NT2/D1 (cell line): ENCODE results near the gene ZDHHC5.
"Not testable (repeated sequence)": the region's sequence is repeated elsewhere in the genome, so short reads cannot be mapped to it uniquely, and the experiment has no call there.

ENCODE experiments used
- DNase-seq: peaks from one replicate; pipeline ENCODE4 v3.0.0-alpha.2; 2011; ENCODE audit warnings: low read depth, low spot score
- H3K27me3 ChIP-seq: 2 replicates; pipeline ENCODE4 v1.6.0; 2011; ENCODE audit warnings: mild to moderate bottlenecking; ENCODE audit not compliant: insufficient read length, insufficient read depth
- H3K36me3 ChIP-seq: 2 replicates; pipeline ENCODE4 v1.6.1; 2011; ENCODE audit warnings: mild to moderate bottlenecking, low read length, mixed read lengths; ENCODE audit not compliant: insufficient read depth, insufficient read length
- H3K4me1 ChIP-seq: 2 replicates; pipeline ENCODE4 v1.5.1; 2011; ENCODE audit not compliant: insufficient read depth, insufficient read length
- H3K4me3 ChIP-seq: 2 replicates; pipeline ENCODE4 v1.5.1; 2011; ENCODE audit warnings: low read depth; ENCODE audit not compliant: insufficient read length
- H3K9ac ChIP-seq: 2 replicates; pipeline ENCODE4 v1.6.0; 2011; ENCODE audit warnings: low read depth; ENCODE audit not compliant: insufficient read length
- H3K9me3 ChIP-seq: 2 replicates; pipeline ENCODE4 v1.5.1; 2011; ENCODE audit warnings: mild to moderate bottlenecking, low read length; ENCODE audit not compliant: insufficient read depth
- SUZ12 ChIP-seq: IDR thresholded peaks from 2 replicates; pipeline ENCODE4 v1.6.1; 2011; ENCODE audit not compliant: insufficient read length, insufficient read depth; ENCODE audit errors: extremely low read depth
- YY1 ChIP-seq: IDR thresholded peaks from 2 replicates; pipeline ENCODE4 v1.6.1; 2011; ENCODE audit not compliant: insufficient read length, insufficient read depth
- ZNF274 ChIP-seq: IDR thresholded peaks from 2 replicates; pipeline ENCODE4 v1.6.1; 2011; ENCODE audit warnings: mild to moderate bottlenecking, low read depth, low read length

The ZDHHC5 gene

GRCh38 chr11:57650739-57651090 is 17.2 kb upstream of the ZDHHC5 start:
- Histone ChIP-seq H3K4me3 (no peak overlapping the region), H3K27me3 (no peaks in the 10 kb centered on the region), H3K4me1 (peaks cover 27% of the 10 kb centered on the region), H3K36me3 (peaks cover 12% of the 10 kb centered on the region), H3K9ac (no peak overlapping the region), H3K9me3 (no peaks in the 10 kb centered on the region)
- no peak for DNase-seq
- no peak for TF ChIP-seq ZNF274
- TF ChIP-seq SUZ12 = no peak
- TF ChIP-seq YY1 = no peak

GRCh38 chr11:57651408-57651807 is 16.5 kb upstream of the ZDHHC5 start:
- Histone ChIP-seq H3K4me1 (peaks cover 22% of the 10 kb centered on the region), H3K27me3 (peaks cover under 1% of the 10 kb centered on the region), H3K4me3 (no peak overlapping the region), H3K36me3 (peaks cover 5% of the 10 kb centered on the region), H3K9me3 (no peaks in the 10 kb centered on the region), H3K9ac (no peak overlapping the region)
- DNase-seq = no peak
- TF ChIP-seq SUZ12 = no peak
- TF ChIP-seq YY1 = no peak
- TF ChIP-seq ZNF274 = no peak

- H3K27me3 ChIP-seq, H3K4me3 ChIP-seq, H3K9ac ChIP-seq, H3K9me3 ChIP-seq, DNase-seq, H3K36me3 ChIP-seq: not testable (repeated sequence)
- H3K4me1 ChIP-seq = peaks cover 15% of the 10 kb centered on the region
Observed at GRCh38 chr11:57652230-57652629, 15.7 kb upstream of the ZDHHC5 start.

- H3K4me3 ChIP-seq = no peak overlapping the region
- no peak for DNase-seq
- H3K27me3 ChIP-seq = peaks cover 6% of the 10 kb centered on the region
- H3K9me3 ChIP-seq = no peaks in the 10 kb centered on the region
- no peaks in the 10 kb centered on the region for H3K36me3 ChIP-seq
- H3K9ac ChIP-seq = no peak overlapping the region
- TF ChIP-seq ZNF274 (no peak), YY1 (no peak), SUZ12 (no peak)
- H3K4me1 ChIP-seq = peaks cover 14% of the 10 kb centered on the region
Observed at GRCh38 chr11:57652662-57653061, 15.3 kb upstream of the ZDHHC5 start.

GRCh38 chr11:57653163-57653562 is 14.8 kb upstream of the ZDHHC5 start:
- no peaks in the 10 kb centered on the region for H3K36me3 ChIP-seq
- H3K9ac ChIP-seq = no peak overlapping the region
- TF ChIP-seq ZNF274 = no peak
- no peak for TF ChIP-seq YY1
- no peak for TF ChIP-seq SUZ12
- H3K4me3 ChIP-seq = no peak overlapping the region
- H3K27me3 ChIP-seq = peaks cover 6% of the 10 kb centered on the region
- peaks cover 11% of the 10 kb centered on the region for H3K4me1 ChIP-seq
- no peaks in the 10 kb centered on the region for H3K9me3 ChIP-seq
- no peak for DNase-seq

GRCh38 chr11:57656885-57657193 is 11.1 kb upstream of the ZDHHC5 start:
- H3K36me3 ChIP-seq = peaks cover 30% of the 10 kb centered on the region
- peaks cover 6% of the 10 kb centered on the region for H3K27me3 ChIP-seq
- no peak for DNase-seq
- no peaks in the 10 kb centered on the region for H3K9me3 ChIP-seq
- H3K4me1 ChIP-seq = no peaks in the 10 kb centered on the region
- peak overlapping the region; percentile 75 for H3K4me3 ChIP-seq
- TF ChIP-seq ZNF274 (no peak), YY1 (no peak), SUZ12 (no peak)
- H3K9ac ChIP-seq = peak overlapping the region; percentile 72

GRCh38 chr11:57657194-57658022 is 10.5 kb upstream of the ZDHHC5 start, which contains the start of gene CLP1:
TSS of gene CLP1 (plus strand) at chr11:57657762. CDS start at chr11:57659477, 1,715 bp downstream.
- TF ChIP-seq ZNF274 (no peak), SUZ12 (no peak), YY1 (no peak)
- DNase-seq = peak; percentile 99

More at GRCh38 chr11:57657194-57658022, 10.5 kb upstream of the ZDHHC5 start, which contains the start of gene CLP1:
- no peaks in the 10 kb centered on the region for H3K9me3 ChIP-seq
- peaks cover 6% of the 10 kb centered on the region for H3K27me3 ChIP-seq
- peak within 1 kb of the TSS; percentile 92 for H3K9ac ChIP-seq
- peaks cover 36% of the 10 kb centered on the region for H3K36me3 ChIP-seq
- H3K4me1 ChIP-seq = no peaks in the 10 kb centered on the region
- peak within 1 kb of the TSS; percentile 75 for H3K4me3 ChIP-seq
